Right forelimb (tissue), 1 donor: ENCODE measurements around the gene PDE4D.
A peak's percentile ranks its signal among the peaks of the same experiment; 100 is the strongest.

Source experiments
- DNase-seq: peaks from one replicate; pipeline ENCODE4 v3.0.0-alpha.2; 2018

The PDE4D gene

DNA sequence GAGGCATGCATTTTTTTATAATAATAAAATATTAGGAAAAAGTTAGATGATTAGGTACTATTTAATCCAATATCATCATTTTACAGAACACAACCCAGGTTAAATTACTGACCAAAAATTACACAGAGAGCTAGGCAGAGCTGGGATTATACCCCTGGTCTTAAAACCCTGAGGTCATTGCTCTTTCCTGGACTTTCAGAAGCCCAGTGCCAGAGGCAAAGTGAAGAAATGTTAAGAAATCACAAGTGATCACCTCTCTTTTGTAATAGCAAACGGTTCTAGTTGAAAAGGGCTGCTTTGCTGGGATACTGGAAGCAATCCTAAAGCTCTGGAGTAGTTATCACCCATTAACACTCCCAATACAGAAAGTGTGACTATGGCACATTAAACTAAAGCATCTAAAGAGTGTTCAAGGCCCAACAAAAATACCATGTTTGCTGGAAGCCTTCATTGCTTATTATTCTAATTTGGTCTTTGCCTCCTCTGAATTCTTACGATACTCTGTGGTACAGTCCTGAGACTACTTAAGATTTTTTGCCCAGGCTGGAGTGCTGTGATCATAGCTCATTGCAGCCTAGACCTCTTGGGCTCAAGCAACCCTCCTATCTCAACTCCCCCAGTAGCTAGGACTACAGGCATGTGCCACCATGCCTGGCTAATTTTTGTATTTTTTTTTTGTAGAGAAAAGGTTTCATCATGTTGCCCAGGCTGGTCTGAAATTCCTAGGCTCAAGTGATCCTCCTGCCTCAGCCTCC is 734.7 kb downstream of the PDE4D start:
- DNase-seq: no peak

DNA sequence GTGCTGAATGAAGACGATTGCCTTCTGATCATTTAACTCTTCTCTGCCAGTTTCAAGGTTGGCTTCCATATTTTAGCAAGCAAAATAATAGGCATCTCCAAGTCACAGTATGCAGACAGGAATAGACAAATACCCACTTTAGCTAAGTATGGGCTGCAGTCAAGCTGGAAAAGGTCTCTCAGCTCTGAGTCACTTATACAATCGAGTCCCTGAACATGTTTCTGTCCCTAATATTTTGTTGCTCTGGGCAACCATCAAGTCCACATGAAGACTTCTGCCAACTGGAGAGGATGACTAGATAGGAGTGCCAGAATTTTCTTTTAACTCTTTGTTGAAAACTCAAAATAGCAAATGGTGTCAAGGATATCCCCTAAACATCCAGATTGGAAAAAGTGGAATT is 735.4 kb downstream of the PDE4D start:
- no peak for DNase-seq

- no peak for DNase-seq
Measured at GRCh38 chr5:59157068-59157467, 736.5 kb downstream of the PDE4D start.

DNA sequence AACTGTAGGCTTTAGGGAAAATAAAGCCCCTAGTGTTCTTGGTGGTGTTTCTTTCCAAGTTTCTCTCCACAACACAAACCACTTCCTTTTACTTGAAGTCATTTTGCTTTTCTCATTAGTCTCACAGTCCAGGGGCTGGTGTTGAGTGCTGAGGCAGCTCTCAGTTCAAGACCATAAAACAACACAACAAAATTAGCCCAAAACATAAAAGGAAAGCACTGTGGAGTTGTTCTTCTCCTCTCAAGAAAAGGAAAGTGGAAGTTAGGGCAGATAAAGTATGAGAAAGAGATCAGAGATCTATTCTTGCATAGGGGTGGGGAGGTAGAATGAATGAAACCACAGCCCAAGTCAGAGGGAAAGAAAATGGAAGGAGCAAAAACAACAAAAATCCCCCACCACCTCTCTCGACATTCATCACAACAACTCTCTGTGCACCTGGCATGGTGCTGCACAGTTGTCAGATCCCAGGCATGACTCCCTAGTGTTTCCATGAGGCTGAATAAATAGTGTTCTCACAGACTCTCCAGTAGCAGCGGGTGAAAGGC is 740.8 kb downstream of the PDE4D start:
- no peak for DNase-seq

GRCh38 chr5:59151162-59151889 is 742.2 kb downstream of the PDE4D start:
- no peak for DNase-seq

GRCh38 chr5:59149827-59150226 is 743.7 kb downstream of the PDE4D start:
- no peak for DNase-seq

DNA sequence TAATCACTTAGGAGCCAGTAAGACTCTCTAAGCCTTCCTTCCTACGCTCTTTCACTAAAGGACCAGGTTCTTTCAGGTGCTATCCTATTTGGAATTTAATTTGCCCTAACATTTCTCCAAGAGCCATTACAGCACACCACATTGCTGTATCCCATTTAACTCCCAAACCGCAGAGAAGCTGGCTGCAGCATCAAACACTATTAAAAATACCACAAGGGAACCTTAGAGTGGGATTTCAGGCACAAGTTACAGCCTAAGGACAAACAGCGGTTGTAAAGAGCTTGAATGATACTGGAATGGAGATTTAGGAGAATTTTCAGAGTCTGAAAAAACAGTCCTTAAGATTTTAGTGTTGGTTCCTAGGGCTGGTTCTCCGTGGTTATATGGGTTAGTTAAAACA is 744.3 kb downstream of the PDE4D start:
- DNase-seq: no peak

DNA sequence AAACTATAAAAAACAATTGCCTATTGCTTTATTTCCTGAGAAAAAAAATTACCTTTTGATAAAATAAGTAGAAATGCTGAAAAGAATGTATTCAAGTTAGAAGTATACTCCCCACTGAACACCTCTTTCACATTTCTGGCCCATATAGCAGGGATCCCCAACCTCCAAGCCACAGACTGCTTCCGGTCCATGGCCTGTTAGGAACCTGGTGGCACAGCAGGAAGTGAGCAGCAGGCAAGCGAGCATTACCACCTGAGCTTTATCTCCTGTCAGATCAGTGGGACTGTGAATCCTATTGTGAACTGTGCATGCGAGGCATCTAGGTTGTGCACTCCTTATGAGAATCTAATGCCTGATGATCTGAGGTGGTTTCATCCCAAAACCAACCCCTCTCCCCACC is 746.8 kb downstream of the PDE4D start:
- DNase-seq: no peak

GRCh38 chr5:59143926-59144333 is 749.6 kb downstream of the PDE4D start:
- no peak for DNase-seq

GRCh38 chr5:59142927-59143326 is 750.6 kb downstream of the PDE4D start:
- DNase-seq: no peak

DNA sequence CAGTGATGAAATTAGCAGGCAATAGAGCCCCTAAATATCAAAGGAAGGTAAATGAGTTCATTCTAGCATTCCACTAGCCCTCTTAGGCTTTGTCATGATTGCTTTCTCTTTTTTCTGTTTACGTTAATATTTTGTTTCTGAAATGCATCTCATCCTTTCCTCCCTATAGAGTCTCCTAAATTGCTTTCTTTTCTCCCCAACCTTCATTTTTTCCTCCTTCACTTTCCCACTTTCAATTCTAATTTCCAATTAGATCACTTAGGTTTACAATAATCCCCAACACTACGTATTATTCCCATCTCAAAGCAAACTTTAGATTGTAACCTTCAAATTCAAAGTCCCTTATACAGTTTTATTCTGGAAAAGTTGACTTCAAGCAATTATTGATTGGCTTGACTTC is 751.4 kb downstream of the PDE4D start:
- no peak for DNase-seq

DNA sequence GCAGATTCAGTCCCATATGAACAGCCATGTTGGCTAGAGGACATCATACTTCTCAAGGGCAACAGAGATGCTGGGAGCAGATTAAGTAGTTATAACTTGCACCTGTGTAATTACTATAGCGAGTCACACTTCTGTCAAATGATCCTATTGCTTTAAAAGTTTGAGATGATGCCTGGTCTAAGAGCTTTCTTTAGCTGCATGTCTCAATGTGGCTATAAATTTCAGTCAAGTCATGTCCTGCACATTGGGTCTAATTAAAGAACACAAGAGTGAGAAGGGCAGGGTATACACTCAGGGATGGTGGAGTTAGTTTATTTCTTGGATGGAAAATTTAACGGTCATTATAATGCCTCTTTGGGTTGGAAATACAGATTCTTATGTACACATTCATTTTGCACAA is 753.4 kb downstream of the PDE4D start:
- DNase-seq: no peak

DNA sequence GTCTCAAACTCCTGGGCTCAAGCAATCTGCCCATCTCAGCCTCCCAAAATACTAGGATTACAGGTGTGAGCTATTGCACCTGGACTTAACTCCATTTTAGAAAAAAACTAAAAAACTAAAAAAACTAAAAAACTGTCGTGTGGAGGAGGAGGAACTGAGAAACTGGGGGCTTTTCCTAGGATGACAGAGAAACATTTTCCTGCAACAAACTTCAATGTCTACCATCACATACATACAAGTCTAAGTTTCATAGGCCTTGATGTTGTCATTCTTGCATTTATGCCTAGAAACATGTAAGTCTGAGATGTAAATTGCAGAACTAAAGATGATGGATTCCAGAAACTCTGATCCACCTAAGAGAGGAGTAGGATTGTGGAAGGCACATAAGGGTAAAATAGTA is 753.8 kb downstream of the PDE4D start:
- DNase-seq: no peak

DNA sequence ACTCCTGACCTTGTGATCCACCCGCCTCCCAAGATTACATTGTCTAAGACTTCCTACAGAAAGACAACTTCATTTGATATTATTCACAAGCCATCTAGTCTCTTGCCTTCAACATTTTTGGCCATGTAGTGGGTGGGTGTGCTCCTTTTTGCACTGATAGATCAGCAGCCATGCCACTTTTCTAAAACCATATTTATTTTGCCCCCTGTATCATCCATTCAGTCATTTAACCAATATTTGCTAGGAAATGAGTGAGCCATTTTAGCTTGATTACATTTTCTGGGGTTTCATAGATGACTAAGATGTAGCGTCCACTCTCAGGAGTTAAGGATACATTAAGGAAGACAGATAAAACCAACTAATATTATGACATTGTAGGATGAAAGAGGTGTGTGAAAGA is 755.0 kb downstream of the PDE4D start:
- no peak for DNase-seq

GRCh38 chr5:59137846-59138245 is 755.7 kb downstream of the PDE4D start:
- no peak for DNase-seq

DNA sequence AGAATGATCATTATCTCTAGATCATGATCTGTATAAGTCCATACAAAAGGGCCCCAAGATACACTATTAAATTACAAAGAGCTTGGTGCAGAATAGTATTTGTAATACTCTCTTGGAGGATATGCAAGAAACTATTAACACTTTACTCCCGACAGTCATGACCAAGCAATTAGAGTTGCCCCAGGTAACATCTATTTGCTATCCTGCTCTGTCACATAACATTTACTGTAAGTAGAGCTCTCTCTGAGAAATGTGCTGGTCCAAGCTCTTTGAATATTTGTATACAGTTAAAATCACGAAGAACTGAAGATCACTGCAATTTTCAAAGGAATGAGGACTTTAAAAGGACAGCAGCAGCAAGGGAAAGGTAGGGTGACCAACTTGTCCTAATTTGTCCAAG is 757.0 kb downstream of the PDE4D start:
- no peak for DNase-seq

- DNase-seq: no peak
Measured at GRCh38 chr5:59134471-59135163, 758.9 kb downstream of the PDE4D start.

DNA sequence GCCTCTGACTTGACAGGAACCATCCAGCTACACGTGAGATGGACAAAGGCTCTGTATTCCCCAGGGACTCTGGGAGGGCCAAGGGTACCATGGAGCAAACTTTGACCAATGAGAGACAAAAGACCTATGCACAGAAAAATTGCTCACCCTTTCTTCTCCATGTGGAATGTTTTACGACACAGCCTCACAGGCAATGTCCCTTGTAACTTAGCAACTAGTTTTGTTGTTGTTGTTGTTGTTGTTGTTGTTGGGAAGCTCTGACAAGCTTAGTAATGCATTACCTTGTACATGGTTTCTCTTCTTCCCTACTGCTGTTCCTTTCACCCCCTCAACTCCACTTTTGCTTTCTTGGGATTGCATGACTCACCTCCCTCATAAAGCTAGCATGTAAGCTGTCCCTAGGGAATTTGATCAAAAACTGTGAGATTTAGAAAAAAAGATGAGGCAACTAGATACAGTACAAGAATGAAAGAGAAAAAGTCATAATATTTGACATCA is 759.7 kb downstream of the PDE4D start:
- no peak for DNase-seq

DNA sequence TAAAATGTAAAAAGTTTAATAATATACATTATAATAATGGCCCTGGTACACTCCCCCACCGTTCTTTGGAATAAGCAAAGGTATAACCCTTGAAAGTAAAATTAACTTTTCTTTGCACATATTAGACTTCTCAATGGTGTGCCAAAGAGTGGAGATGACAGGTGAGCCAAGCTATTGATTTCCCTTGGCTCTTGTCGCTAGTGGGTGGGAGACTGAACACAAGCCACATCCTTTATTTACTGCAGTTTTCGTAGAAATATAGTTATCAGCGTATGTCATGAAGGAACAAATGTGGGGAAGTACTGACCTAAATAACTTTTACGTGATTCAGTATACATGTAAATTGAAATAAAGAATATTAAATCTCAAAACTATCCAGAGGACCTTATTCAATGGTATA is 761.4 kb downstream of the PDE4D start:
- DNase-seq: no peak

- no peak for DNase-seq
Measured at GRCh38 chr5:59130431-59130830, 763.1 kb downstream of the PDE4D start.

- DNase-seq: no peak
Measured at GRCh38 chr5:59128646-59129290, 764.8 kb downstream of the PDE4D start.

DNA sequence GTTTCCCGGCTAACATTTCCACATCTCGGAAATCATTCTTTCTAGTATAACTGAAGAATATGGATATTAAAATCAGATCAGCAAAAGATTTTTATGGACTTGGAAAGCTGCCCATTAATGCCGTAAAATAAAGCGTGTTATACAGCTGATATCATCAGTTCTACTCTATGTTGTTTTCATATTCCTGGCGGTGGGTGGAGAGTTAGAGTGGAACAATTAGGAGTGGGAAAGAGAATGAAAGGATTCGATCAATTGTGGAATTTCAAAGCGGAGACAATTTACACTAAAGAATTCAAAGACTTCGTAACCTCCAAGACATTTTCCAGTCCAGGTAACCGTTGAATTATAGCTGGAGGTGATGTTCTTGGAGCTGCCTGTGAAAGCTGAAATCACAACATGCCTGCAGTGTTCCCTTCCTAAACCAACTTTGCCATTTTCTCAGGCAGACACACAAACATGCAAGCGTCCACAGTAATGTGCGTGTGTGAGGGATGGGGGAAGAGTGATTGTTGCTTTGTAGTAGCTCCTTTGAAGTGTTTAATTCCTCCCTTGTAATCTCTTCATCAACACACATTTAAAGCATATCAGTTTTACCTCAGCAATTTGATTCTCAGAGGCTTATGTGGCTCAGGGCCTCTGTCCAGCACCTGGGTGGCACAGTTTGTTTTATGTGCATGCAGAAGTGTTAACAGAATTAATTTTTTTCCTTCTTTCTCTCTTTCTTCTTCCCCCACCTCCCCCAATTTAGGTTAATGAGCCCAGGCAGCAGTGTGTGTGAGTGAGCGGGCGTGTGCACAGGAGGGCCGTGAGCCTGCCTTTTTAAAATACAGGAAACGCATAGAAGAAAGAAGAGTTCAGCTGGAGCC is 766.6 kb downstream of the PDE4D start:
- peak; percentile 50 for DNase-seq
